GM19324 (cell line): ENCODE results near the gene SLC15A4.
A peak's percentile ranks its signal among the peaks of the same experiment; 100 is the strongest.
"Not testable (repeated sequence)": the region's sequence is repeated elsewhere in the genome, so short reads cannot be mapped to it uniquely, and the experiment has no call there.

Experiments
- ATAC-seq: cut with Tn5 transposase; IDR thresholded peaks from one replicate; pipeline ENCODE4 v1.9.1; 2021; ENCODE audit warnings: mild to moderate bottlenecking, moderate library complexity; ENCODE audit not compliant: unreplicated experiment, low FRiP score

Gene SLC15A4

DNA sequence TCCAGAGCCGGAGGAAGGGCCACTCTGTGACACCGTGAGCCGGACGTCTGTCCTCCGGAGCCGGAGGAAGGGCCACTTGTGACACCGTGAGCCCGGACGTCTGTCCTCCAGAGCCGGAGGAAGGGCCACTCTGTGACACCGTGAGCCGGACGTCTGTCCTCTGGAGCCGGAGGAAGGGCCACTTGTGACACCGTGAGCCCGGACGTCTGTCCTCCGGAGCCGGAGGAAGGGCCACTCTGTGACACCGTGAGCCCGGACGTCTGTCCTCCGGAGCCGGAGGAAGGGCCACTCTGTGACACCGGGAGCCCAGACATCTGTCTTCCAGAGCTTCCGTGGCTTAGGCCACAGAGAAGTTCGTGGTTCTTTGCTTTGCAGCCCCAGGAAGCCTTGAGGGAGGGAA lies 22.9 kb upstream of the SLC15A4 start:
- ATAC-seq: not testable (repeated sequence)

DNA sequence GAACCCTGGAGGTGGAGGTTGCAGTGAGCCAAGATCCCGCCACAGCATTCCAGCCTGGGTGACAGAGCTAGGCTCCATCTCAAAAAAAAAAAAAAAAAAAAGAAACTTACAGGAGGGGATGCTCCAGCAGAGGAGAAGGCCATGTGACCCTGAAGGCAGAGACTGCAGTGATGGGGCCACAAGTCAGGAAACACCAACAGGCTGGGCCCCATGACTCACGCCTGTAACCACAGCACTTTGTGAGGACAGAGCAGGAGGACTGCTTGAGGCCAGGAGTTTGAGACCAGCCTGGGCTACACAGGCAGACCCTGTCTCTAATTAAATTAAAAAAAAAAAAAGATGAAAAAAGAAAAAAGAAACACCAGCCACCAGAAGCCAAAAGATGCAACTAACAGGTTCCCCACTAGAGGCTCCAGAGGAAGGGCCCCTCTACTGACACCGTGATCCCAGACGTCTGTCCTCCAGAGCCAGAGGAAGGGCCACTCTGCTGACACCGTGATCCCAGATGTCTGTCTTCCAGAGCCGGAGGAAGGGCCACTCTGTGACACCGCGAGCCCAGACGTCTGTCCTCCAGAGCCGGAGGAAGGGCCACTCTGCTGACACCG lies 20.4 kb upstream of the SLC15A4 start:
- ATAC-seq: no peak

DNA sequence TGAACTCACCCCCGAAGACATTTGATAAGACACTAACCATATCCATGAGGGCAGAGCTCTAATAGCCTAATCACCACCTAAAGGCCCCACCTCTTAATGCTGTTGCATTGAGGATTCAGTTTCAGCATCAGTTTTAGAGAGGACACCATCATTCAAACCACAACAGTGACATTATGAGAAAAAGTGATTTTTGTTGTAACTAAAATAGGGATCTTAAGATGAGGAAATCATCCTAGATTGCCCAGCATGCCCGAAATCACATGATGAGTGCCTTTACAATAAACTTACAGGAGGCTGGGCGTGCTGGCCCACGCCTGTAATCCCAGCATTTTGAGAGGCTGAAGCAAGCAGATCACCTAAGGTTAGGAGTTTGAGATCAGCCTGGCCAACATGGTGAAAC lies 19.8 kb upstream of the SLC15A4 start:
- ATAC-seq: no peak

DNA sequence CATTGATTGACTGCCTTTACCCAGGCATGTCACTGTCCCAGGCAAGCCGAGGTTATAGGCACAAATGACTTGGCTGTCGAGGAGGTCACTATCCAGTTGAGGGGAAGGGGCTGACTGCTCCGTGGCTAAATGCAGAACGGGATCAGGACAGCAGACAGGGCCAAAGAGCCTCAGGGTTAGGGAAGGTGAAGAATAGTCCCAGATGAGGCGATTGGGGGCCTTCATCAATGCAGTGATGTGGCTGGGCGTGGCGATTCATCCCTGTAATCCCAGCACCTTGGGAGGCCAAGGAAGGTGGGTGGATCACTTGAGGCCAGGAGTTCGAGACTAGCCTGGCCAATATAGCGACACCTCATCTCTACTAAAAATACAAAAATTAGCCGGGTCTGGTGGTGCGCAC lies 18.8 kb upstream of the SLC15A4 start:
- ATAC-seq: no peak

DNA sequence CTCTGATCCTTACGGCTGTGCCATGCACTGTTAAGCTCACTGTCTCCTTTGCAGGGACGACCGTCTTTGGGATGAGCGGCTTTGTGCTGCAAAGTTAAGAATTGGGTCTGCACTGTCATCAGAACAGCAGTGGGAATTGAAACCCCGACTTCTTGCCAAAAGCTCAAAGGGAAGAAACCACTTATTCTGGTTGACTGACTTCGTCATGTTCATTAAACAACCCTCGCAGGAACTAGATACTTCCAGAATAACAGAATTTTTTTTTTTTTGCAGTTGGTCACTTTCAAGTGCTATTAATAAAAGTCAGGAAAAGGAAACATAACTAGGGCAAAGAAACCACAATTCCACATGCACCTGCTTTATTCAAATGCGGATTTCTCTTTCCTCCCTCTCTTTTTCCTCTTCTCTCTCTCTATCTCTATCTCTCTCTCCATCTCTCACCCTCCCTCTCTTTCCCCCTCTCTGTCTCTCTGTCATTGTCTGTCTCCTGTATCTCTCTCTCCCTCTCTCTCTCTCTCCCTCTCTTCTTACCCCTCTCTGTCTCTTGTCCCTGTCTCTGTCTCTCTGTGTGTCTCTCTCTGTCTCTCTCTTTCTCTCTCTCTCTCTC lies 17.2 kb upstream of the SLC15A4 start:
- peak; percentile 63 for ATAC-seq

DNA sequence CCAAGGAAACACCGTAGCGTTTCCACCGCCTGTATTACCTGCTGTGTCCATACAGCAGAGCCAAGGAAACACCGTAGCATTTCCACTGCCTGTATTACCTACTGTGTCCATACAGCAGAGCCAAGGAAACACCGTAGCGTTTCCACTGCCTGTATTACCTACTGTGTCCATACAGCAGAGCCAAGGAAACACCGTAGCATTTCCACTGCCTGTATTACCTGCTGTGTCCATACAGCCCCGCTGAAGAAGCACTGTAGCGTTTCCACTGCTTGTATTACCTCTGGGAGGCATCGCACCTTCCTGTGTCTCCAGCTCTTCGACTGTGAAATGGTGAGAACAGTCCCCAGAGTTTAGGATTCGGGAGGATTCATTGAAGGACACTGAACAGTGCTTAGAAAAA lies 16.1 kb upstream of the SLC15A4 start:
- not testable (repeated sequence) for ATAC-seq

DNA sequence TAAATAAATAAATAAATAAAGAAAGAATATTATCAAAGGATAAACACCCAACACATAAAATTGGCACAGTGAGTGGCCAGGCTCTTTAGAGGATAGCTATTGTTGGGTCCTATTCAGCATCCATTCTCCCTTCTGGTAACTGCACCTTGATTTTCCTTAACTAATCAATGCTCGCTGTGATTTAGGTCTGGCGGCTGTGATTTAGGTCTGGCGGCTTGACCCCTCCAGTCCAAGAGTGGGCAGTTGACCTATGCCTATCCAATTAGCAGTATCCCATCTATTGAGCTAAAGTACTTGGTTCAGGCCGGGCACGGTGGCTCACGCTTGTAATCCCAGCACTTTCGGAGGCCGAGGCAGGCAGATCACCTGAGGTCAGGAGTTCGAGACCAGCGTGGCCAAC lies 9.7 kb upstream of the SLC15A4 start:
- ATAC-seq: no peak

DNA sequence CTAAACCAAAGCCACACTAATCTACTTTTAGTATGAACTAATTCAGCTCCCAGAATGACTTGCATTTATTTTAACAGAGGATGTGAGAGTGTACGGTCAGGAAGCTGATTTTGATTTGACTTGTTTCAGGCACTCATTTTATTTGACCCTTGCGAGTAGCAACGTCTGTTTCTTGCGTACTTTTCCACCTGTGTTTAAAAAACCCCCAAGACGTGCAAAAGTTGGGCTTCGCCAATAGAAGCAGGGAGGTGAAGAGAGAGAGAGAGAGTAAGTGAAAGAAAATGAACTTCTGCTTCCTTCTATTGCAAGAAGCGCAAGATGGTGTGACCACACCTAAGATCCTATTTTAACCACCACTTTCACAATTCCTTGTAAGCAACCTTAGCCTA lies 6.7 kb upstream of the SLC15A4 start:
- ATAC-seq: peak; percentile 37

DNA sequence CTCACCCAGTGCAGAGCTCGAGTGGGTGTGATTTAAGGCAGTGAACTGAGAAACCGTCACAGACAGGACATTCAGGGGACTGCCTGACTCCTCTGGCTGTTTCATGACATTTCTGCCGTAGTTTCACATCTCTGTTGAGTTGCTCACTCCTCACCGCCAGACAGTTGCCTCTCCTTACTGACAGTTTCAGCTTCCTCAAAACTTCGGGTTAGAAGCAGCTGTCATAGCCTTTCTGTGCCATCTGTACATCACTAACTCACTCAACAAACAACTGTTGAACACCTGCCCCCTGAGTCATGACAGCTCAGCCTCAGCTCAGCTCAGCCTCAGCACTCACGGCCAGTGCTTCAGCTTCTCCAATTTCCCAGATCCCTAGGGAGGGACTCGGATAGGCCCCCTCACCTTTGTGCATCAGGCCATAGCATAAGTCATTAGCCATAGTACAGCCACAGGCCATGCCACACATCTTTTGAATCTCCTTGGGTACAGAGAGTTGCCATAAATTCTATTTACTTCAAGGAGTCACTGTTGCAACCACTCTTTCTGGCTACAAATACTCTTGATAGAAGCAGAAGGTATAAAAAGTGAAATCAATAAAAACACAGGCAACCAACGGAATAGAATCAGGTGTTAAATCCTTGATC lies 6.2 kb upstream of the SLC15A4 start:
- ATAC-seq: peak; percentile 95

DNA sequence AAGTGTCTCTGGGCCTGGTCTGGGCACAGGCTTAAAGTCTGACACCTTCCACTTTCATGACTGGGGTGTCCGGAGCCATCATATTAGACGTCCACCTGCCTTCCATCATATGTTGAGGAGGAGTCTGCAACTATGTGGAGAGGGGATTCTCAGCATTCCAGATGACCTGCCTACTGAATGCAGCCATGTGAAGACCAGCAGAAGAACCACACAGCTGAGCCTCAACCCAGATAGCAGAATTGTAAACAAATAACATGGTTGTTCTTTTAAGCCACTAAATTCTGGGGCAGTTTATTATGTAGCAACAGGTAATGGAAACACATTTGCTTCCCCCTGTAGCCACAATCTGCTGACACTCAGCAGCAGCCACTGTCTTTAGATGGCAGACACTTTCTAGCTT lies 4.0 kb upstream of the SLC15A4 start:
- ATAC-seq: no peak

DNA sequence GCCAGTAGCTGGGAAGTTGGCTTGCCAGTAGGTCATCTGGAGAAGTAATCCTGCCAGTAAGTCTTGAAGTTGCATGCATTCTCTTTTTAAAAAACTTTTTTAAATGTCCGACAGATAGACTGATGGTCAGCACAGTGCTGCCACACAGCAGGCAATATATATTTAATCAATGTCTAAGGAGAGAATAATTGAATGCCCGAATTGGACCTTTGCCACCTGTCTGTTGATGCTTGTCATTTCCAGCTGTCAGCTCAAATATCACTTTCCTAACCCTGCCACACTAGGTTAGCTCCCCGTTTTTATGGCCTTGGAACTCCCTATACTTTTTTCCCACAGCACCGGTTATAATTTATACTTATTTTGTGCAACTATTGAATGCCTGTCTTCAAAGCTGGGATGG lies 2.1 kb upstream of the SLC15A4 start:
- ATAC-seq: no peak

DNA sequence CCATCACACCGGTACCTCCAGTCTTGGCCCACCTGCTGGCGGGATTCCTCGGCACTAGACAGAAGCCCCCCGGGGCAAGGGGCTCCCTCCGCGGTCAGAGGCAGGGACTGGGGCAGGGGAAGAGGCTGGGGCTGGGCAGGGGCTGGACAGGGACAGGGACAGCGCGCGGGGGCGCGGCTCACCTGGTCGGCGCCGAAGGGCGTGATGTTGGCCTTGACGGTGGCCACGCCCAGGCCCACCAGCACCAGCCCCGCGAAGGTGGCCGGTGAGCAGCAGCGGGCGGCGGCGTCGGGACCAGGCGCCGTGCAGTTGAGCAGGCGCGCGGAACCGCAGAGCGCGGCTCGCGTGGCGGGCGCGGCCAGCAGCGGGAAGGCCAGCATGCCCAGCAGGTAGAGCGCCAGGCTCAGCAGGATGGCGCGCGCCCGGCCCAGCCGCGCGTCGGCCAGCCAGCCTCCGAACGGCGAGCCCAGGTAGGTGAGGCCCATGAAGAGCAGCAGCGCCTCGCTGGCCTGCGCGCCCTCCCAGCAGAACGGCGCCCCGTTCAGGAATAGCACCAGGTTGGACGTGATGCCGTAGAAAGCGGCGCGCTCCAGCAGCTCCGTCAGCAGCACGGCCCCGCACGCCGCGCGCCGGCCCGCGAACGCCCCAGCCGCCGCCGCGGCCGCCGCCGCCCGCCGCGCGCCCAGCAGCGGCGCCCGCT lies 392 bp downstream of the SLC15A4 start:
- peak; percentile 28 for ATAC-seq

DNA sequence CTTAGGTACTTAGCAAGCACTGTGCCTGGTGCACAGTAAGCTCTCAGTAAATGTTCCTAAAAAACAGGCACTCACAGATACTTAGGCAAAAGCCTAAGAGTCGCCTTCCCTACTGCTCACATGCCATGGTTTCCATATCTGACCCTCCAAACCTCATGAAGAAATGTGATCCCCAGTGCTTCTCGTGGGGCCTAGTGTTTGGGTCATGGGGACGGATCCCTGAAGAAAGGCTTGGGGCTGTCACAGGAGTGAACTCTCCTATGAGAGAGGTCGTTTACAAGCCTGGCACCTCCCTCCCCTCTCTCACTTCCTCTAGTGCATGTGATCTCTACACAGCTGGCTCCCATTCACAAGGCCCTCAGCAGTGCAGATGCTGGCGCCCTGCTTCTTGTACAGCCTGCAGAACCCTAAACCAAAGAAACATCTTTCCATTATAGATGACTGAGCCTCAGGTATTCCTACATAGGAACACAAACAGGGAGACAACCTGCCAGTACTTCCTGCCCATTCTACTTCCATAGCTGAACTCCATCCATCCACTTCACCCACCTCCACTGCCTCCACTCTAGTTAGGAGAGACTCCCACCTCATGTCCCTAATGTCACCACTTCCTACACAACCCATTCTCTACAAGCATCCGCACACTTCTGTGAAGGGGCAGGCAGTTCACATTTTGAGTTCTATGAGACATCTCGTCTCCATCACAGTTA lies 2.9 kb downstream of the SLC15A4 start:
- peak; percentile 65 for ATAC-seq

DNA sequence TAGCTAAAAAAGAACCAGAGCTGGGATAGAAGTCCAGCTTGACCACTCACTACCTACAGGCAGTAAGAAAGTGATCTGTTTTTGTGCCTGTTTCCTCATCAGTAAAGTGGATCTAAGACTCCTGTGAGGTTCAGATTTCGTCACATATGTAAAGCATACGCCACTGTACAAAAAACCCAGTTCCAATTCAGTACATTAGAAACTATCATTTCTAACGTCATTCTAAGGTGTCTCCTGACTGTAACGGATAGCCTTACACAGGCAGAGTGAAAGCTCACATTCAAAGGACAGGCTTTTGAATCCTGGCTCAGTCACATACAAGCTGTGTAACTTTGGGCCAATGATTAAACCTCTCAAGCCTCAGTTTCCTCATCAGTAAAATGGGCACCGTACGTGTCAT lies 3.5 kb downstream of the SLC15A4 start:
- no peak for ATAC-seq

DNA sequence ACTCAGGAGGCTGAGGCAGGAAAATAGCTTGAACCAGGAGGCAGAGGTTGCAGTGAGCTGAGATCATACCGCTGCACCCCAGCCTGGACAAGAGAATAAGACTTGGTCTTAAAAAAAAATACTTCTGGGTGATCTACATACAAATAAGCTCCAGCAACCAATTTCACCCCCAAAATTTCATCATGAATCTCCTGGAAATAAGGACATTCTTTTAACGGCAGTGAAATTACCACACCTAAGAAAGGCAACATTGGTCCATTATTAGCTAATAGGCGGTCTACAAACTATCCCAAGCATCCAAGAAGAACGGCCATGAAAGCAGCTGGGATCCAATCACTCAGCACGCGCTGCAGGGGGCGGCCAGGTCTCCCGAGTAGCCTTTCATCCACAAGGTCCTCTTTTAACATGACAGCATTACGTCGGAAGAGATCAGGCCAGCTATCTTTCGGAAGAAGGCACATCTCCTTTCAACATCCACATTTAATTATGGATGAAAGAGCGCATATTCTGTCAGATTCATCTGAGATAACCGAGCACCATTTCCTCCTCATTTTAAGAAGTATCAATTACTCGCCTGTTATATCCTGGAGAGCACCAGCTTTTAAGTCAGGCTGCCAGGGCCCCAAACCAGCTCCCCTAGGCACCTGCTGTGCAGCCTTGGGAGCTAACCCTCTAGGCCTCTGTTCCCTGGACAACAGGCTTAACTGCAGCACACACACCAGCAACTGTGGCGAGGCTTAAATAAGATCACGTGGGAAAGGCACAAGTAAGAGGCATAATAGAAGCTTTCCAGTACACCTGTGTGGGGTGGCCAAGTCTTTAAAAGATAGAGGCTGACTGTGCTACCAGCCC lies 4.2 kb downstream of the SLC15A4 start:
- no peak for ATAC-seq

DNA sequence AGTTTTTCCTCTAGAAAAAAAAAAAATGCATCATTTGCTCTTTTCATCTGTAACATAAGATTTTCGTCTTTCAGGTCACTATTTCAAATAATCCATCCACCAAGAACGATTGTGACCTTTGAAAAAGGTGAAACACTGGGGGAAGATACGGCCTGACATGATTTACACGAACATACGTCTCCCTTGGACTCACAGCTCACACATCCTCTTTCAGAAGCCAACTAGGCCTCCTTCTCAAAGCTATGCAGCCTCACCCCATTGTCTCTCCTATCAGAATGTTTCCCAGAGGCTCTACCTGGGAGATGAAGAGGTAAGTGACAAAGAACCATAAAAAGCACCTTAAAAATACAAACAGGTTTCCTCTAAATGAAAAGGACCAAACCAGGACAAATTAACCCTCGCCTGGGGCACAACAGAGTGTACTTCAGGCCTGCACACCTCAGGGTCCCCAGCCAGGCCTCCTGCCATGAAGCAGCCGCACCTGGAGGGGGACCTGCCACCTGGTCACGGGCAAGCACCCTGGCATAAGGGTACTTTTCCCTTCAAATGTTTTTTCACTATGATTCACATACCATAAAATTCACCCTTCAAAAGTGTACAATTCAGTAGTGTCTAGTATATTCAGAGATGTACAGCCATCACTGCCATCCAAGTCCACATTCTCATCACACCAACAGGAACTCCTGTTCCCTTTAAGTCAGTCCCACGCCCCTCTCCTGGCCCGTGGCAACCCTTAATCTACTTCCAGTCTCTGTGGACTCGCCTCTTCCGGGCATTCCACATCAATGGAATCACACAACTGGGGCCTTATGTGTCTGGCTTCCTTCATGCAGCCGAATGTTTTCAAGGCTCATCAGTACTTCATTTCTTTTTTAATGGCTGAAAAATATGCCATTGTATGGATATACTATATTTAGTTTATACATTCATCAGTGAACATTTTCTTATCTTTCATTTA lies 5.4 kb downstream of the SLC15A4 start:
- ATAC-seq: peak; percentile 38

DNA sequence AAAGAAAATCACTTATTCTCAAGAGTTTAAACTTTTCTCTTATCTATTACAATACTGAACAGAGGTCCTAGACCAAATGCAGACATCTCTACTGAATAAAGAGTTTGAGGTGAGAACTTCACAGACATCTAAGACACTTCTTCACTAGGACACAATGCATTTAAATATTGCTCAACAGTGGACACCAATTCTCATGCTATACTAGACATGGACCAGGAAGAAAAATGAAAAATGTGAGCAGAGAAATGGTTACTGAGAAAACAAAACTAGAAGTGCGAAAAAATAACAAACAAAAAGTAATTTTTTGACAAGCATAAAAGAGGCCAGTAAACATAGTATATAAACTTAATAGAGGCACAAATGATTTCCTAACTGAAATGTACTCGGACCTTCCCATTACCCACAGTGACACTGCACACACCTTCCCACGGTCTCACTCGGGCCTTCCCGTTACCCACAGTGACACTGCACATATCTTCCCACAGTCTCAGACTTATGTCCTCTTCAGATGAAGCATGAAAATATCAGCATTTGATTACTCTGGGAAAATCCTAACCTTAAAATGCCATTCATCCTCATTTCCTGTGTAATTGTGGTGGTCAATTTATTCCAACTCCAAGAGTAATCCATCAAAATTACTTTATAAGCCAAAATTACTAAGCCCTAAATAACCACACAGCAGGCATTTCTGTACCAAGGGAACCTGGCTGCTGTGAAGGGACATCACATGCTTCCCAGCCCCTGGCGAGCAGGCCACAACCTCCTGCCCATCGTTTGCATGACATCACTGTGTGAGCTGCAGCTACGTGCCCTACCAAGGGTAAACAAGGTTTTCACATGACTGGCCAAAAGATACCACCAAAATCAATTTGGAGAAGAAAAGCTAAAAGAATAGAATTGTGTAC lies 6.4 kb downstream of the SLC15A4 start:
- peak; percentile 41 for ATAC-seq

DNA sequence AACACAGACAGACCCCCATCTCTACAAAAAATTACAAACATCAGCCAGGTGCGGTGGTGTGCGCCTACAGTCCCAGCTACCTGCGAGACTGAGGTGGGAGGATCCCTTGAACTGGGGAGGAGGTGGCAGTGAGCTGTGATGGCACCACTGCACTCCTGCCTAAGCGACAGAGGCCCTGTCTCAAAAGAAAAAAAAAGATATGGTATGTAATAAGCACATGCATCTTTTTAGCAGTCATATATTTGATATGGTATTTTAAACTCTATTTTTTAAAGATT lies 7.2 kb downstream of the SLC15A4 start:
- no peak for ATAC-seq
